Adrenal gland (tissue), 5 donors: Measurements from ENCODE around the gene CSNK1G1.

Experiments used
- CTCF ChIP-seq, 6 experiments: fragments of 450-650 bp in 4 of 6; fragments of 200-600 bp in 2 of 6; sonication (generic) in 1 of 6; IDR thresholded peaks; 1 replicate in 5 of 6; 2 replicates in 1 of 6; pipeline versions ENCODE4 v1.5.1 to v1.8.0; 2016 to 2021; ENCODE audit warnings: antibody characterized with exemption in 6 of 6, mild to moderate bottlenecking in 2 of 6, moderate library complexity in 1 of 6
- POLR2A ChIP-seq, 2 donors: fragments of 450-650 bp; IDR thresholded peaks; one replicate each; pipeline ENCODE4 v1.6.1; 2017; ENCODE audit warnings: antibody characterized with exemption in 2 of 2, mild to moderate bottlenecking in 2 of 2, moderate library complexity in 1 of 2
- donor health status: DM: no; HTN: no; CAD: no.

GRCh38 chr15:64245405-64245804 lies 110.6 kb downstream of the CSNK1G1 start:
- TF ChIP-seq CTCF (IDR thresholded peaks at IDR 0.05) (no peak), POLR2A (IDR thresholded peaks at IDR 0.05) (no peak)
